GM19043 (cell line): ENCODE data around the gene CIBAR2.
"Not testable (repeated sequence)": the region's sequence is repeated elsewhere in the genome, so short reads cannot be mapped to it uniquely, and the experiment has no call there.

Experiments
- ATAC-seq: cut with Tn5 transposase; IDR thresholded peaks from one replicate; pipeline ENCODE4 v1.9.1; 2021; ENCODE audit warnings: low read depth; ENCODE audit not compliant: unreplicated experiment

CIBAR2 gene

DNA sequence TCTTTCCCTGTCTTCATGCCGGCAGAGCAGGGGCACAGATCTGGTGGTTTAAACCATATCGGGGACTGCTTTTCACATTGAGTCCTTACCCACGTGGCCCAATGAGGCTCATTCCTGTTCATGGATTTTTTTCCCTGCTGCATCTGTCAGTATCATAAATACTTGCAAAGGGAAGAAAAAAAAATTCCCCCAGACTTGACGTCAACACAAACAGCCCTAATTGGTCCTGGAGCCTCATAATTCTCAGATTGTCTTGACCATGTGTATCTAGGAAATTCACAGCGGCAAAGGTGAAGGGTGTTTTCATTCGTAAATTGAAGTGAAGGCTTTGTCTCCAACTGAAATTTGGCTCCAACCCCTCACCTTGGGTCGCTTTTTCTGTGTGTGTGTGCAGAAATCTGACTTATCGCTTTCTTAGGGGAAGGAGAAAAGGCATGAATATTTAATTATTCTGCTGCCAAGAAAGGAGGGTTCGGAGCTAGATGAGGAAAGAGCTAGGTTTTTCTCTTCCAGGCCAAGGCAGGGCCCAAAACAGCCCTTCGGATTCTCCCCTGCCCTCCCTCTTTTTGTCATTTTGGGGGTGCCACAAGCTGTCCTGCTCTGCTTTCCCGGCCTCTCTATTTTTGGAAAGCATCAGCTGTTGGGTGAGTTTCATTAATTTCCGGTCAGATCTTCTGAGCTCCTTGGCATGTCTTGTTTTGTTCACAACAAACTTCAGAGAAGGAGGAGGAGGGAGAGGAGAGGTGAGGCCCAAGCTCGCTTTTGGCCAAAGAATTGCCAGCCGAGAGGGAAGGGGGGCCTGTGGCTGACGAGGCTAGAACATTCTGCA lies 17.8 kb upstream of the CIBAR2 start:
- no peak for ATAC-seq

DNA sequence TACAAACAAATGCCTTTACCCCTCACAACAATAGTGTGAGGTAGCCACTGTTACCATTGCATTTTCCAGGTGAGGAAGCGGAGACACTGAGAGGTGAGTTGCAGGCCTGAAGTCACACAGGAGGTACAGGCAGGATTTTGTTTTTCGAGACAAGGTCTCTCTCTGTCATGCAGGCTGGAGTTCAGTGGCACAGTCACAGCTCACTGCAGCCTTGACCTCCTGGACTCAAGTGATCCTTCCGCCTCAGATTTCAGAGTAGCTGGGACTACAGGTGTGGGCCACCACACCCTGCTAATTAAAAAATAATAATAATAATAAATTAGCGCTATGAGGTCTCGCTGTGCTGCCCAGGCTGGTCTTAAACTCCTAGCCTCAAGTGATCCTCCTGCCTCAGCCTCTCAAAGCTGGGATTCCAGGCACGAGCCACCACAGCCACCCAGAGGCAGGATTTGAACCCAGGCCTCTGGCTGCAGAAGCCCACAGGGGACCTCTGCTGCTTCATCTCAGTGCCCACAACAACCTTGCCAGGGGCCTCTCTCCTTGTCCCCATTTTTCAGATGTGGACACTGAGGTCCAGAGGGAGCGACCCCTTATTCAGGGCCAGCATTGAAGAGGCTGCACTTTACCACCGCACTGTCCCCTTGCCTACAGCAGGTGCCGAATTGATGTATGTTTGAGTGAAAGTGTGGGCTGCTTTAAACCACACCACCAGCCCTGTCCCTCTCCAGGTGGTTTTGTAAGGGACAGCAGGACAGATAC lies 16.0 kb upstream of the CIBAR2 start:
- ATAC-seq, result no peak

- ATAC-seq, result no peak
Observed at GRCh38 chr16:85127379-85127723, 15.1 kb upstream of the CIBAR2 start.

GRCh38 chr16:85126705-85127378 lies 14.6 kb upstream of the CIBAR2 start:
- ATAC-seq, result no peak

DNA sequence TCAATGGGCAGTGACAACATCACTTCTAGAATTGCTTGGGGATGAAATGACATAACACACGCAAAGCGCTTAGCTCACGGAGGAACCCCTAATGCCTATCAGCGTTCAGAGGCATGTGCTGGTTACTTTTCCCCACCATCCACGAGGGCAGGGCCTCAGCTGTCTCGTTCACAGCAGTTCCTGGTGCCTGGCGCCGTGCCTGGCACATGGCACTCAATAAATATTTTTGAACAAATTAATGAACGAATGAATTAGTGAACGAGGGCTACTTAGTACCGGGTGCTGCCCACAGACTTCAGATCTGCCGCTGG lies 14.1 kb upstream of the CIBAR2 start:
- ATAC-seq, result no peak

DNA sequence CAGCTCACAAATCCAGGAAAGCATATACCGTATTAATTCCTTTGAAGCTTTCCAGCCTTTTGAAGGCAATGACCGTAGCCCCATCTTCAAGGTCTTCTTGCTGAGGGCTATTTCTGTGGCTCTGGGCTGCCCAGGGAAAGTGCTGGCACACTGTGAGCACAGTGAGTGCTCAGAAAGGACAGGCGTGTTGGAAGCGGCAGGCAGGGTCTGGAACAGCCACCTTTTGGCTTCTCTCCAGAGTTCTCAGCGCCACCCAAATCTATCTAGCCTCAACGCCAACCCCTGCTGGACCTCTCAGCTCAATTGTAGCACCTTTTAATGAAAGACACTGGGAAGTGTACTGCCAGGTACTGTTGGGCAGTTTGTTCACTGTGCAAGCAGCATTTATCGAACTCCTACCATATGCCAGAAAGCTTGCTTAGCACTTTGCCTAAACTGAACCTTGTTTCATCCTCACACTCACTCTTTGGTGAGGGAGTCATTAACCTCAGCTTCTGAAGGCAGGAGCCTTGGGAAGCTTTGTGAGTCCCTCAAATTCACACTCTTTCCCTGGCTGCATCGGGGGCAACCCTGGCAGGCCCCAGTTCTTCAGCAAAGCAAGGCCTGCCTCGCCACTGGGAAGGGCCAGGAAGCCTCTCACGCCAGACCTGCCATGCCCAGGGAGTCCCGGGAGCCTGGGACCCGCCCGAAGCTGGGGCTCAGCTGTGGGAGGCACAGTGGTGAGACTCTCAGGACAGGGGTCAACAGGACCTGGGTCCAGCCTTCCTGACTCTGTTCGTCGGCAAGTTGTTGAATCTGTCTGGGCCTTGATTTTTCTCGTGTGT lies 13.5 kb upstream of the CIBAR2 start:
- no peak for ATAC-seq

DNA sequence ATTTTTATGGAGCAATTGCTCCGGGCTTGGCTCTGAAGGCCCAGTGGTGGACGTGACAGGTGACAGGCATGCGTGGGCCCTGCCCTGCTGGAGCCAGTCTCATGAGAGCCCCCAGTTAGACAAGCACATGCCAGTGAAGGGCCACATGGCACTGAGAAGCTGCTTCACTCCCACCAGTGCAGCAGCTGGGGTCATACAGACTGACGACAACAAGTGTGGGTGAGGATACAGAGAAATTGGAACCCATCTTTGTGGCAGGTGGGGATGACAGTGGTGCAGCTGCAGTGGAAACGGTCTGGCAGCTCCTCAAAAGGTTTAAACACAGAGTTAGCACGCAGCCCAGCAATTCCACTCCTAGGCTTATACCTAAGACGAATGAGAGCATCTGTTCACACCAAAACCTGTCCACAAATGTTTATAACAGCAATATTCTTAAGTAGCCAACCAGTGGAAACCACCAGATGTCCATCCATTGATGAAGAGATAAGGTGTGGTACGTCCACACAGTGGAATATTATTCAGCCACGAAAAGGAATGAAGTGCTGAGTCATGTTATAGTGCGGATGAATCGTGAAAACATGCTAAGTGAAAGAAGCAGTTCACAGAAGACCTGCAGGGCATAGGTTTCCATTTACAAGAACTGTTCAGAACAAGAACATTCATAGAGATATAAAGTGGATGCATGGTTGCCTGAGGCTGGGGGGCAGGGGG lies 12.5 kb upstream of the CIBAR2 start:
- no peak for ATAC-seq

GRCh38 chr16:85123891-85124635 lies 11.8 kb upstream of the CIBAR2 start:
- no peak for ATAC-seq

GRCh38 chr16:85123441-85123840 lies 11.2 kb upstream of the CIBAR2 start:
- not testable (repeated sequence) for ATAC-seq

DNA sequence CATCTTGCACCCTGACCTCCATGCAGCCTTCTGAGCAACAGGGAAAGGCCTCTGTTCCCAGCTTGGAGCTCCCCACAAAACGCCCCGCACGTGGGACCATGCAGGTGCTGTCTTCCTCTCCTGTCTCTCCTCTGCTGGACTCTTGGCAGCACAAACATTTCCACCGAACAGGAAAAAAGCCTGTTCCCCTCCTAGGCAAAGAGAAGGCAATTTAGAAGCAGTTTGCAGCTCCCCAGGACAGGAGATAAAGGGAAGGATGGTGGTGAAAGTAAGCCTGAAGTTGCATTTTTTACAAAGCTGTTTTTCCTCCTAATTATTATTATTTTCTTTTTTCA lies 7.7 kb upstream of the CIBAR2 start:
- no peak for ATAC-seq

GRCh38 chr16:85117418-85117817 lies 5.1 kb upstream of the CIBAR2 start:
- no peak for ATAC-seq

- ATAC-seq, result no peak
Observed at GRCh38 chr16:85114909-85115567, 2.8 kb upstream of the CIBAR2 start.

DNA sequence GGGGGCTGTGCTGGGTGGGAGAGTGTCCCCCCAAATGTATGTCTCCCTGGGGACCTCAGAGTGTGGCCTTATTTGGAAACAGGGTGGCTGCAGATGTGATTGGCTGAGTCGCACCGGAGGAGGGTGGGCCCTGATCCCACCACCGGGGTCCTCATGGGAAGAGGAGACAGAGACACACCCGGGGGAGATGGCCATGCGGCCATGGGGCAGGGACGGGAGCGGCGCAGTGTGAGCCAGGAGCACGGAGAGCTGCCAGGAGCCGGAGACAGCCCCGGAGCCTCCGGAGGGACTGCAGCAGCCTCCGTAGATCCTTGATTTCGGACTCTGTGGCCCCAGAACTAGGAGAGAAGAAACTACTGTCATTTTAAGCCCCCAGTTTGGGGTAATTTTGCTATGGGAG lies 1.6 kb upstream of the CIBAR2 start:
- ATAC-seq, result no peak

DNA sequence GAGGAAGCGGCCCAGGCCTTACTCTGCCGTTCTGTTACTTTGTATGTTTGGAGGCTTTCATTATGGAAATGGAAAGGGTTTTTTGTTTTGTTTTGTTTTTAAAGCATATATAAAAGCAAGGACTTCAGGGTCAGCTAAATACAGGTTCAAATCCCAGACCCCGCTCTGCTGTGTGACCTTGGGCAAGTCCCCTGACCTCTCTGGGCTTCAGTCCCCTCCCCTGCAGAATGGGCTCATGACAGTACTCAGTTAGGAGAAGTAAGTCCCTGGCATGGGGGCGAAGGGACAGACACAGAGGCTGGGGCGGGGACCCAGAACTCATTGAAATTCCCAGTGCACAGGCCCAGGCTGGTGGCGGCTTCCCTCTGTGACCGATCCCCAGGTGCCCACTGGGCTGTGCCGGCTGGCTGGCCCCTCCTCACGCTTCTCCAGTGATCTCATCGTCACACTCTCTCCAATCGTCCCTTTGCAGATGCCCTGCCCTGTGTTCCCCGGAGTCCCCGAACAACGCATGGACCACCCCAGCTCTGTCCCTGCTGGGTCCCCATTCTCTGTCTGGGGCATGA lies 979 bp upstream of the CIBAR2 start:
- ATAC-seq, result no peak

DNA sequence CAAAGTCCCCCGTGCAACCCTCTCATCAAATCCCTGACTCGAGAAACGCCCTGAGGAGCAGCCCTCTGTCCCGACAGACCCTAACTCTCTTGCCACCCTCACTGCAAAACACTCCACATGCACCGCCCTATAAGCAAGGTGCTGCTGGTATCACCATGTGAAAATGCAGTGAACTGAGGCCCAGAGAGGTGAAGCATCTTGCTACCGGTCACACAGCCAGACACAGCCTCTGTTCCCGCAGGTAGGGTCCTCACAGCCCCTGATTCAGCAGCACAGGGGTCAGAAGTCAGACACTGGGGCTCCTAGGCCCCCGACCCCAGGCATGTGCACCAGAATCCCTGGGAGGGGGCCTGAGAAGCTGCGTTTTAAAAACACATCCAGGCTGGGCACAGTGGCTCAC lies 1.1 kb downstream of the CIBAR2 start:
- ATAC-seq, result no peak

DNA sequence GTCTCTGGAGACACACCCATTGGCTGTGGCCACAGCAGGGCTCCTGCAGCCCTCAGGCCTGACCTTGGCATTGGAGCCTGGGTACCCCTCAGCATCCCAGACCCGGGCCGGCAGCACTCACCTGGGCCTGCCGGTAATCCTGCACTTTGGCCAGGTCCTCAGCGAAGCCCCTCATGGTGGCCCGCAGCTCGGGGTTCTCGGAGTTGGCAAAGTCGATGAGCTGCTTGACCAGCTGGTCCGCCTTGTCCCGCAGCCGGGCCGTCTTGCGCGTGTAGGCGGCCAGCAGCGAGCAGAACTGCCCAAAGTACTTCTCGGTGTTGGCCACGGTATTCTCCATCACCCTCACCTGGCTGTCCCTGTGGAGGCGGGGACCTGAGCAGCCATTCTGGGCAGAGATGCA lies 2.2 kb downstream of the CIBAR2 start:
- no peak for ATAC-seq

DNA sequence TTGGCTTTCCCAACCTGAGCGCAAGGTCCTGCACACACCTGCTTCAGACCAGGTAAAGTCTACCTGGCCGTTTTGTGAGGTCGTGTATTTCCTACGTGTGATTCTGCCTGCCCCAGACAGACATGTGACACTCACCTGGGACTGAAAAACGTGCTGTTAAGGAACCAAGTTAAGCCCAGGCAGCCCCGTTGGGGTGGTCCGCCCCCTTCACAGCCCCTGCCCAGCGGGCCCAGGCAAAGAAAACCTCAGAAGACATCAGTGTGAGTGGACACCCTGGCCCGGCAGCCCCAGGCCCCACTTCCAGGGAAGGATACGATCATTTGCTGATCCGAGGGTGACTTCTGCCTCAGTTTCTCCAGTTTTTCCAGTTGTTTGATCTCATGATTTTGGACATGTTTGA lies 4.7 kb downstream of the CIBAR2 start:
- ATAC-seq, result no peak

DNA sequence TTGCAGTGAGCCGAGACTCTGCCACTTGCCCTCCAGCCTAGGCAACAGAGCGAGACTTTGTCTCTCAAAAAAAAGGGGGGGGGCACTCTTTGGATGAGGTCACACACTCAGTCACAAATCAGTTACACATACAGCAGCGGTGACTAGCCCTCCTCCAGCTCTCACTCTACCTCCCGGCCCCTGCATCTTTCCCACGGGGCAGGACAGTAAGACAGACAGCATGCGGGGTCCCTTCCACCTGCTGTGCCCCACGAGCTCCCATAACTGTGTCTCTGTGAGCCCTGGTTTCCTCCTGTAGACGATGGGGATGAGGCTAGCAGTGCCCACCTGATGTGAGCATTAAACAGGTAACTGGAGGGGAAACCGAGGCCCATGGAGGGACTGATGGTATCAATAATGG lies 5.2 kb downstream of the CIBAR2 start:
- ATAC-seq, result no peak

GRCh38 chr16:85105475-85105874 lies 6.8 kb downstream of the CIBAR2 start:
- ATAC-seq, result no peak
